IPS-18a (cell line): Measurements from ENCODE around the gene BFSP1.

ENCODE experiments used
- H3K27ac ChIP-seq: one replicate; pipeline ENCODE4 v1.5.1; 2013; ENCODE audit warnings: low read length
- H3K27me3 ChIP-seq: one replicate; pipeline ENCODE4 v1.6.1; 2013; ENCODE audit warnings: mild to moderate bottlenecking, low read length; ENCODE audit not compliant: control insufficient read depth, insufficient read depth
- H3K36me3 ChIP-seq: one replicate; pipeline ENCODE4 v1.6.1; 2013; ENCODE audit warnings: low read depth, low read length; ENCODE audit not compliant: control insufficient read depth
- H3K4me1 ChIP-seq: one replicate; pipeline ENCODE4 v1.6.1; 2013; ENCODE audit warnings: low read depth, low read length; ENCODE audit not compliant: control insufficient read depth
- H3K4me3 ChIP-seq: one replicate; pipeline ENCODE4 v1.5.1; 2013; ENCODE audit warnings: low read length
- H3K9ac ChIP-seq: one replicate; pipeline ENCODE4 v1.6.1; 2013; ENCODE audit warnings: mild to moderate bottlenecking, low read length, moderate library complexity
- H3K9me3 ChIP-seq: one replicate; pipeline ENCODE4 v1.6.1; 2013; ENCODE audit warnings: low read depth, low read length; ENCODE audit not compliant: control insufficient read depth

Gene BFSP1

DNA sequence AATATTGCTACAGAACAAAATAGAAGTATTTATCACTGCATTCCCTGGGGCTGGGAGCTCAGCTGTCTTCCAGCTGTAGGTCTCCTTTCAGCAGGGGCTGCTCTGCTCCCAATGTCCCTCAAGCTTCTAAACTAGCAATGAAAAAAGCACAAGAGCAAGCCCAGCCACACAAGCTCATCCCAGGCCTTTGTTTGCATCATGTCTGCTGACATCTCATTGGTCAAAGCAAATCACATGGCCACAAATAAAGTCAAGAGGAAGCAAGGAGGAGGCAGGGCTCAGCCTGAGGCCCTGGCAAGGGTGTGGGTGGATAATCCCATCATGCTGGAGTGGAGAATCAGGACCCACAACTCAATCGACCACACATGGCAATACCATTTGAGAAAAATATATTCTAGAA, 2.2 kb upstream of the BFSP1 start:
- H3K27me3 ChIP-seq: peaks cover 13% of the 10 kb centered on the region
- peaks cover 30% of the 10 kb centered on the region for H3K4me1 ChIP-seq
- no peak overlapping the region for H3K27ac ChIP-seq
- no peaks in the 10 kb centered on the region for H3K9me3 ChIP-seq
- no peaks in the 10 kb centered on the region for H3K36me3 ChIP-seq
- no peak overlapping the region for H3K9ac ChIP-seq
- no peak overlapping the region for H3K4me3 ChIP-seq

GRCh38 chr20:17531665-17532025, 466 bp upstream of the BFSP1 start:
- peaks cover 24% of the 10 kb centered on the region for H3K4me1 ChIP-seq
- H3K27me3 ChIP-seq: peaks cover 13% of the 10 kb centered on the region
- H3K27ac ChIP-seq: no peak overlapping the region
- peak overlapping the region; percentile 73 for H3K9ac ChIP-seq
- no peaks in the 10 kb centered on the region for H3K36me3 ChIP-seq
- peak overlapping the region; percentile 68 for H3K4me3 ChIP-seq
- H3K9me3 ChIP-seq: no peaks in the 10 kb centered on the region

DNA sequence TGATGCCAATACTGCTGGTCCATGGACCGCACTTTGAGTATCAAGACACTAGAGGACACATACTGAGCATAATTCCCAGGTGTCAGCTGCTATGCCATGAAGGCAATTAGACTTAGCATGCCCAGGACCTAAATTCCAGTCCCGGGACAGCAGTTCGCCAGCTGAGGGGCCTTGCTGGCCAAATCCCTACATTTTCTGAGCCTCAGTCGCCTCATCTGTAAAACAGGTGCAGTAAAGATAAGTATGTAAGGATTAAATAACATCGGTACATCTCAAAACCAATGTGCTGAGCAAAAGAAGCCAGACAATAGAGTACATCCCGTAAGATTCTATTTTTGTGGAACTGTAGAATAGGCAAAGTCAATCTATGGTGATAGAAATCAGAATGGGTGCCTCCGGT, 1.0 kb downstream of the BFSP1 start:
- no peak overlapping the region for H3K27ac ChIP-seq
- H3K4me3 ChIP-seq: peak overlapping the region; percentile 68
- H3K36me3 ChIP-seq: no peaks in the 10 kb centered on the region
- peaks cover 13% of the 10 kb centered on the region for H3K27me3 ChIP-seq
- peak overlapping the region; percentile 73 for H3K9ac ChIP-seq
- H3K4me1 ChIP-seq: peaks cover 24% of the 10 kb centered on the region
- no peaks in the 10 kb centered on the region for H3K9me3 ChIP-seq

DNA sequence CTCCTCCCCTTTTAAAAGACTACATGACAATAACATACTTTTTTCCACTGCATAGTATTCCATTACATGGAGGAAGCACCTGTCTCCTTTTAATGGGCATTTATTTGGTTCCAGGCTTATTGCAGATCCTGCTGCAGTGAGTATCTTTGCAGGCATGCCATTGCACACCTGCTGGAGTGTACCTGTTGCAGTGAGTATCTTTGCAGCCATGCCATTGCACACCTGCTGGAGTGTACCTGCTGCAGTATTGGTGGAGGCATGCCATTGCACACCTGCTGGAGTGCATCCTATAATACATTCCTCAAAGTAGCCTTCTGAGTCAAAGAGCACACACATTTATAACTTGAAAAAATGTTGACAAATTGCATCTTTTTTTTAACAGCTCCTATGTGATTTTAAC, 1.6 kb downstream of the BFSP1 start:
- H3K9ac ChIP-seq: no peak overlapping the region
- no peak overlapping the region for H3K27ac ChIP-seq
- no peaks in the 10 kb centered on the region for H3K36me3 ChIP-seq
- peaks cover 24% of the 10 kb centered on the region for H3K4me1 ChIP-seq
- peaks cover 13% of the 10 kb centered on the region for H3K27me3 ChIP-seq
- H3K9me3 ChIP-seq: no peaks in the 10 kb centered on the region
- H3K4me3 ChIP-seq: no peak overlapping the region

GRCh38 chr20:17525650-17526049, 5.5 kb downstream of the BFSP1 start:
- Histone ChIP-seq H3K9me3 (no peaks in the 10 kb centered on the region), H3K36me3 (no peaks in the 10 kb centered on the region), H3K9ac (no peak overlapping the region), H3K27me3 (peaks cover 12% of the 10 kb centered on the region), H3K27ac (no peak overlapping the region), H3K4me1 (peaks cover 4% of the 10 kb centered on the region), H3K4me3 (no peak overlapping the region)

- Histone ChIP-seq H3K4me3 (no peak overlapping the region), H3K27me3 (peaks cover 6% of the 10 kb centered on the region), H3K9me3 (no peaks in the 10 kb centered on the region), H3K4me1 (no peaks in the 10 kb centered on the region), H3K27ac (no peak overlapping the region), H3K9ac (no peak overlapping the region), H3K36me3 (no peaks in the 10 kb centered on the region)
Observed at GRCh38 chr20:17525132-17525531, 6.0 kb downstream of the BFSP1 start.

- no peaks in the 10 kb centered on the region for H3K4me1 ChIP-seq
- H3K27me3 ChIP-seq: peaks cover under 1% of the 10 kb centered on the region
- H3K9ac ChIP-seq: no peak overlapping the region
- H3K27ac ChIP-seq: no peak overlapping the region
- H3K36me3 ChIP-seq: no peaks in the 10 kb centered on the region
- H3K4me3 ChIP-seq: no peak overlapping the region
- H3K9me3 ChIP-seq: no peaks in the 10 kb centered on the region
Observed at GRCh38 chr20:17524560-17524959, 6.6 kb downstream of the BFSP1 start.

GRCh38 chr20:17523326-17523725, 7.9 kb downstream of the BFSP1 start:
- no peak overlapping the region for H3K9ac ChIP-seq
- H3K4me3 ChIP-seq: no peak overlapping the region
- no peak overlapping the region for H3K27ac ChIP-seq
- no peaks in the 10 kb centered on the region for H3K27me3 ChIP-seq
- no peaks in the 10 kb centered on the region for H3K9me3 ChIP-seq
- H3K4me1 ChIP-seq: no peaks in the 10 kb centered on the region
- no peaks in the 10 kb centered on the region for H3K36me3 ChIP-seq

DNA sequence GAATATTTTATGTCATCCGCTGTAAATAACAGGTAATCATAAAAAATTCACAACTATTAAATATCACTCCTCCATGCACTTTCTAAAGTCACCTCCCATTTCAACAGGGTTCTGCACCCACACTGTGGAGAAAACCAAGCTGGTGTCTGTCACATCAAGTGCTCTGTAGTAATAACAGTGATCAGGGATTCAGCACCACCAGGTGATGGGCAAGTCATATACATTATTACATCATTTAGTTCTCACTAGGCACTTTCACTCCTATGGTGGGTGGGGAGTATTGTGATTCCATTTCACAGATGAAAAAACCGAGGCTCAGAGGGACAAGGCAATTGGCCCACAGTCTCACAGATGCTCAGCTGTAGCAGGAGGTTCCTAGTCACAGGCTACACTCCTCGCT, 8.7 kb downstream of the BFSP1 start:
- Histone ChIP-seq H3K9me3 (no peaks in the 10 kb centered on the region), H3K27ac (no peak overlapping the region), H3K4me3 (no peak overlapping the region), H3K36me3 (no peaks in the 10 kb centered on the region), H3K27me3 (no peaks in the 10 kb centered on the region), H3K9ac (no peak overlapping the region), H3K4me1 (no peaks in the 10 kb centered on the region)

DNA sequence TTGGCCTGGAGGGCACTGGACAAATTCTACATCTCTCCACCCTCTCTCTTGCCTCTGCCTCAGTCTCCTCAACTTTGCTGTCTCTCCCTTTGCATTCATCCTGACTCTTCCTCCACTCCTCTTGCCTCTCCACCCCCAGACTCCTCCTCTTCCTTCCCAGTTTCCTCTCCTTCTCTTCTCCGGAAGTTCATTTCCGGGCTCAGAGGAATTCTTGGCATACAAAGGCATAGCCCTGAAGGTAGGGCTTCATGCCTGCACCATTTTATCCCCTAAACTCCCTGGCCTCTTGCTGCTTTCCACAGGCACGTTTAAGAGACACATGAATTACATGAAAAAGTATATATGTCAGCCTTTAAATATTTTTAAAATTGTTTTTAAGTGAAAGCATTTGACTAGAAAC, 10.6 kb downstream of the BFSP1 start:
- no peaks in the 10 kb centered on the region for H3K27me3 ChIP-seq
- no peaks in the 10 kb centered on the region for H3K4me1 ChIP-seq
- no peak overlapping the region for H3K9ac ChIP-seq
- no peaks in the 10 kb centered on the region for H3K9me3 ChIP-seq
- H3K36me3 ChIP-seq: no peaks in the 10 kb centered on the region
- no peak overlapping the region for H3K27ac ChIP-seq
- no peak overlapping the region for H3K4me3 ChIP-seq

GRCh38 chr20:17519606-17520285, 11.4 kb downstream of the BFSP1 start:
- Histone ChIP-seq H3K4me1 (no peaks in the 10 kb centered on the region), H3K27me3 (no peaks in the 10 kb centered on the region), H3K9ac (no peak overlapping the region), H3K36me3 (no peaks in the 10 kb centered on the region), H3K4me3 (no peak overlapping the region), H3K9me3 (no peaks in the 10 kb centered on the region), H3K27ac (no peak overlapping the region)

DNA sequence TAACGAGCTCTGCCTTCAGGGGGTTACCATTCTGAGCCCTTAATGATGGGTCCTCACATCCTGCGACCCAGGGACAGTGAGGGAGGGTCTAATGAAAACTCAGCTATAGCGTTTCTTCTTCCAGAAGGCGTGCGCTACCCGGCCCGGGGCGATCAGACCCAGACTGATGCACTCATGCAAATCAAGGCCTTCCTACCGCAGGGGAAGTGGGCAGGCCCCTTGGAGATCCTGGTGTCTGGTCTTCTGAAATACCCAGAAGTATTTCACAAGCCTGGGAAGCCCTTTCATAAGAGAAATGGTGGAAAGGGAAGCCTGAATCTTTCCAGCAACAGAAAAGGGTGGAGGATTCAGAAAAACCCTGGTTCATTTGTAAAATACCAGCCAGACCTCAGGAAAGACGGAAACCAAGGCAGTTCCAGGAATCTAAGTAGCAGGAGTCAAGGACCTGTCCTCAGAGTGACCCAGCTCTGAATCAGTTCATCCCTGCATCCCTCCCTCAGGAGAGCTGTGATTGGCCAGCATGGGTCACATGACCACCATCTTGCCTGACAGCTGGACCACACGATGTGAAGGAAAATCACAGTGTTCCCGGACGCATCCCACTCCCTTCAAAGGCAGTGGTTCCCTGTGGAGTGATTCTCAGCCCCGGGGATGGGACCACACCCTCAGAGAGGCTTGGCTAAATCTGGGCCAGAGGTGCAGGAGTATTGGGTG, 12.7 kb downstream of the BFSP1 start:
- Histone ChIP-seq H3K27me3 (no peaks in the 10 kb centered on the region), H3K9me3 (no peaks in the 10 kb centered on the region), H3K9ac (no peak overlapping the region), H3K36me3 (no peaks in the 10 kb centered on the region), H3K27ac (no peak overlapping the region), H3K4me3 (no peak overlapping the region), H3K4me1 (no peaks in the 10 kb centered on the region)
